ENCODE results near the gene FBN1.

FBN1 gene

GRCh38 chr15:48634893-48635292 is 10.6 kb downstream of the FBN1 start:
- no peak overlapping the region for H3K9ac ChIP-seq (ENCODE audit: low read depth, low read length)
- no peaks in the 10 kb centered on the region for H3K27me3 ChIP-seq (ENCODE audit: control insufficient read depth, insufficient read depth, low read length)
- no peak overlapping the region for H3K4me3 ChIP-seq (ENCODE audit: low read length)
- H3K4me2 ChIP-seq (ENCODE audit: low read length), result peak overlapping the region; percentile 12
- H3K36me3 ChIP-seq (ENCODE audit: insufficient read depth, low read length), result peaks cover 43% of the 10 kb centered on the region
- H3K9me3 ChIP-seq (replicated peaks; ENCODE audit: low read length), result no peaks in the 10 kb centered on the region
- peaks cover 71% of the 10 kb centered on the region for H3K4me1 ChIP-seq (ENCODE audit: control insufficient read depth, insufficient read depth, low read length)

DNA sequence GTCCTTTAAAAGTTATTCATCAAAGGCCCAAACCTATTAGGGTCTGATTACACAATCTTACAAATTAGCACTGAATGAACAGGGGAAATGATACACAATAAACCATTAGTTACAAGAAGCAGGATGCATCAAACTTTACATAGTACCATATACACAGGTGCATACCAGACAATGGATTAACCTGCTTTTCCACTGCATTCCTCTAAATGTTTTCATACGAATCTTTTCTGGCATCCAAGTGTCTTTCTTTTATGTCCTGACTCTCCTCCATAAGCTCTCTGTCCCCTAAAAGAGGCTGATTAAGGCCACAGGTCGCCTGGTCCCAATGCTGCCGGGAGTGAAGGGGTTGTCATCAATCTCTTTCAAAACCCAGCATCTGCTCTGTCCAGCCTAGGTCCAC is 11.4 kb downstream of the FBN1 start:
- Histone ChIP-seq H3K4me2 (ENCODE audit: low read length) (no peak overlapping the region), H3K4me3 (ENCODE audit: low read length) (no peak overlapping the region), H3K27me3 (ENCODE audit: control insufficient read depth, insufficient read depth, low read length) (no peaks in the 10 kb centered on the region), H3K36me3 (ENCODE audit: insufficient read depth, low read length) (peaks cover 39% of the 10 kb centered on the region), H3K4me1 (ENCODE audit: control insufficient read depth, insufficient read depth, low read length) (peaks cover 68% of the 10 kb centered on the region), H3K9ac (ENCODE audit: low read depth, low read length) (no peak overlapping the region), H3K9me3 (replicated peaks; ENCODE audit: low read length) (no peaks in the 10 kb centered on the region)

- Histone ChIP-seq H3K4me2 (ENCODE audit: low read length) (peak overlapping the region; percentile 3), H3K9ac (ENCODE audit: low read depth, low read length) (peak overlapping the region; percentile 7), H3K4me1 (ENCODE audit: control insufficient read depth, insufficient read depth, low read length) (peaks cover 81% of the 10 kb centered on the region), H3K27me3 (ENCODE audit: control insufficient read depth, insufficient read depth, low read length) (no peaks in the 10 kb centered on the region), H3K9me3 (replicated peaks; ENCODE audit: low read length) (no peaks in the 10 kb centered on the region), H3K36me3 (ENCODE audit: insufficient read depth, low read length) (peaks cover 28% of the 10 kb centered on the region), H3K4me3 (ENCODE audit: low read length) (no peak overlapping the region)
These were observed 12.9 kb downstream of the FBN1 start for GRCh38 chr15:48632651-48633050.

DNA sequence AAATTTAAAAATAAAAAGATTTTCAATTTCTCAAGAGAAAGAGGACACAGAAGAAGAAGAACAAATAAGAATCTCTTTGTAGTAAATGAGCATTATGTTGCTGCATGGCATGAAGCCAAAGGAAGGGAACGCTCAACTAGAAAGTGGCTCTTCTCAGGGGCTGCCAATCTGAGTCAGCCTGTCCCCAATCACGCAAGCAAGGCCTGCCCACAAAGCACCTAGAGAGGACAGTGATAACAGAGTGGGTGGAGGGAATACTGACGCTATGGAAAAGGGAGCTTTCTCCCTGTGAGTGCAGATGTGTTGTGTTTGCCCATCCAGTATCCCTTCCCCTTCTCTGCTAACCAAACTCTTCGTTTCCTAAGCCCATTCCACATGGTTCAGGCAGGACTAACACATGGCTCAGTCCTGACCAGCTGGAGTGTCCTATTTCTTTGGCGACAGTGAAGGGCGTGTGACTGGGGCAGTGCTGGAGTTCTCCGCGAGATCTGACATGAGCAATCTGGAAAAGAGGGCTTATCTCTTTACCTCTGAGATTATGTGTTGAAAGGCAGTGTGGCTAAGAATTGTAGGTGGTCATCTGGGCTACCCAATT is 14.2 kb downstream of the FBN1 start:
- peak overlapping the region; percentile 5 for H3K4me2 ChIP-seq (ENCODE audit: low read length)
- no peaks in the 10 kb centered on the region for H3K9me3 ChIP-seq (replicated peaks; ENCODE audit: low read length)
- peaks cover 21% of the 10 kb centered on the region for H3K36me3 ChIP-seq (ENCODE audit: insufficient read depth, low read length)
- no peak overlapping the region for H3K4me3 ChIP-seq (ENCODE audit: low read length)
- H3K4me1 ChIP-seq (ENCODE audit: control insufficient read depth, insufficient read depth, low read length), result peaks cover 82% of the 10 kb centered on the region
- no peaks in the 10 kb centered on the region for H3K27me3 ChIP-seq (ENCODE audit: control insufficient read depth, insufficient read depth, low read length)
- no peak overlapping the region for H3K9ac ChIP-seq (ENCODE audit: low read depth, low read length)

GRCh38 chr15:48630245-48630644 is 15.3 kb downstream of the FBN1 start:
- H3K27me3 ChIP-seq (ENCODE audit: control insufficient read depth, insufficient read depth, low read length), result no peaks in the 10 kb centered on the region
- peaks cover 76% of the 10 kb centered on the region for H3K4me1 ChIP-seq (ENCODE audit: control insufficient read depth, insufficient read depth, low read length)
- H3K9ac ChIP-seq (ENCODE audit: low read depth, low read length), result no peak overlapping the region
- H3K4me2 ChIP-seq (ENCODE audit: low read length), result no peak overlapping the region
- no peaks in the 10 kb centered on the region for H3K9me3 ChIP-seq (replicated peaks; ENCODE audit: low read length)
- H3K4me3 ChIP-seq (ENCODE audit: low read length), result no peak overlapping the region
- peaks cover 24% of the 10 kb centered on the region for H3K36me3 ChIP-seq (ENCODE audit: insufficient read depth, low read length)

- peaks cover 33% of the 10 kb centered on the region for H3K36me3 ChIP-seq (ENCODE audit: insufficient read depth, low read length)
- no peaks in the 10 kb centered on the region for H3K9me3 ChIP-seq (replicated peaks; ENCODE audit: low read length)
- H3K4me3 ChIP-seq (ENCODE audit: low read length), result no peak overlapping the region
- H3K27me3 ChIP-seq (ENCODE audit: control insufficient read depth, insufficient read depth, low read length), result no peaks in the 10 kb centered on the region
- H3K9ac ChIP-seq (ENCODE audit: low read depth, low read length), result no peak overlapping the region
- no peak overlapping the region for H3K4me2 ChIP-seq (ENCODE audit: low read length)
- peaks cover 64% of the 10 kb centered on the region for H3K4me1 ChIP-seq (ENCODE audit: control insufficient read depth, insufficient read depth, low read length)
These were observed 16.7 kb downstream of the FBN1 start for GRCh38 chr15:48628832-48629231.

DNA sequence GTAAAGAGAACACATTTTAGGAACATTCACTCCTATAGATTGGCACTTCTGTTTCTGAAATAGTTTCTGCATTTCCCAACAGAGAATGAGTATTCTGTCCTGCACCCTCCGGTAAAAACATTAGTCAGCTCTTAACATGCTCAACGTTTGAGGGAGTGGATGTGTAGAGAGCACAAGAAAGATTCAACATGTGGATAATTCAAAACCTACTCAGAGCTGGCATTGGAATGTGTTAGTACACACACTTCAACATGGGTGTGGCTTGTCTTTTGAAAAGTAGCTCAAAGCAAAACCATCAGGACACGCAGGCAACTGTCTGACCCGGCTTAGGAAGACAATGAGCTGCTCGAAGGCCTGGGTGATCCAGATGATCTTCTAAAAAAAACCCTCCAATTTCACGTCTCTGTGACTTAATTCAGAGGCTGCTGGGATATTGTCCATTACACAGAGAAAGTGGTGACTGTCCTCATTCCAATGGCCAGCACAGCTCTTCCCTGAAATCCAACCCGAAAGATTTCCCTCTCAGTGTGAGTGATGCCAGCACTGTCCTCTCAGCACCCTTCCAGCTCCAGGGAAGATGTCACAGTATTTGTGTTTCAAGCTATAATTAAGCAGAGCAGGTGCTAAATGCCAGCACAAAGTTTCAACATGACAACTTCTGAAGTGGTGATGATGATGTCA is 18.1 kb downstream of the FBN1 start:
- no peaks in the 10 kb centered on the region for H3K27me3 ChIP-seq (ENCODE audit: control insufficient read depth, insufficient read depth, low read length)
- H3K4me1 ChIP-seq (ENCODE audit: control insufficient read depth, insufficient read depth, low read length), result peaks cover 51% of the 10 kb centered on the region
- peaks cover 36% of the 10 kb centered on the region for H3K36me3 ChIP-seq (ENCODE audit: insufficient read depth, low read length)
- peak overlapping the region; percentile 45 for H3K9ac ChIP-seq (ENCODE audit: low read depth, low read length)
- peak overlapping the region; percentile 59 for H3K4me2 ChIP-seq (ENCODE audit: low read length)
- peak overlapping the region; percentile 16 for H3K4me3 ChIP-seq (ENCODE audit: low read length)
- H3K9me3 ChIP-seq (replicated peaks; ENCODE audit: low read length), result no peaks in the 10 kb centered on the region

DNA sequence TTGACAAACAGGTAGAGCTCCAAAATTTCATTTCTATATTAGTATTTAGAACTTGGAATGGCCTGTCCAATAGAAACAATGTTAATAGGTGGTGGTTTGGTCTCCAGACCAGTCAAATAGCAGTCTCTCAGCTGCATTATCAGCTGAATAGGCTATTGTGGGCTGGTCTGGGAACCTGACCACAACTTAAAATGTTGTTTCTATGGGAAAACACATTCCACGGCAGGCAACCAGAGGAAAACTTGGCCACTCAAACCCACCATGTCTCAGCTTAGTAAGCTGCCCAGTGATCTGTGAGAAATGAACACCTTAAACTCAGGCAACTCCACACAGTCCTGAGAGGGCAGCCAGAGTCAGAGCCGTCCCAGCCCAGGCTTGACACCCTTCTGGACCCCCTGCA is 20.4 kb downstream of the FBN1 start:
- Histone ChIP-seq H3K4me3 (ENCODE audit: low read length) (no peak overlapping the region), H3K4me1 (ENCODE audit: control insufficient read depth, insufficient read depth, low read length) (peaks cover 42% of the 10 kb centered on the region), H3K9me3 (replicated peaks; ENCODE audit: low read length) (no peaks in the 10 kb centered on the region), H3K4me2 (ENCODE audit: low read length) (no peak overlapping the region), H3K27me3 (ENCODE audit: control insufficient read depth, insufficient read depth, low read length) (no peaks in the 10 kb centered on the region), H3K36me3 (ENCODE audit: insufficient read depth, low read length) (peaks cover 35% of the 10 kb centered on the region), H3K9ac (ENCODE audit: low read depth, low read length) (no peak overlapping the region)

GRCh38 chr15:48624700-48625099 is 20.8 kb downstream of the FBN1 start:
- H3K27me3 ChIP-seq (ENCODE audit: control insufficient read depth, insufficient read depth, low read length), result no peaks in the 10 kb centered on the region
- no peak overlapping the region for H3K4me3 ChIP-seq (ENCODE audit: low read length)
- no peak overlapping the region for H3K9ac ChIP-seq (ENCODE audit: low read depth, low read length)
- H3K4me2 ChIP-seq (ENCODE audit: low read length), result no peak overlapping the region
- H3K9me3 ChIP-seq (replicated peaks; ENCODE audit: low read length), result no peaks in the 10 kb centered on the region
- peaks cover 38% of the 10 kb centered on the region for H3K4me1 ChIP-seq (ENCODE audit: control insufficient read depth, insufficient read depth, low read length)
- peaks cover 35% of the 10 kb centered on the region for H3K36me3 ChIP-seq (ENCODE audit: insufficient read depth, low read length)

DNA sequence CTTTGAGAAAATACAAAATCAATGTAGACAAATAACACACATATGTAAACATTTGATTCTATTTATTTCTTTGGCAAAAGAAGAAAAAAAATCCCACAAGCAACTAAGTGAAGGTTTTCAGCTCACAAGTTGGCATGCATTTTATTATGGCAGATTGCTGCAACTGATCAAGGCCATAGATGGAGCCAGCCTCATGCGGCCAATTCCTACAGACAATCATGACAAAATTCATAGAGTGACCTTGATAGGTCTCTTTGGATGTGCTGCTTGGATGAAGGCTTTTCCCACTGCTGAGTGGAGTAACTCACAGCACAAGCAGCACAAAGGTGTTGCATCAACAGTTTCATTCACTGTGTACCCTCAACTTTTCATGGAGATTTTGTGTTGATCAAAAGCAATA is 22.1 kb downstream of the FBN1 start:
- Histone ChIP-seq H3K4me2 (ENCODE audit: low read length) (no peak overlapping the region), H3K36me3 (ENCODE audit: insufficient read depth, low read length) (peaks cover 42% of the 10 kb centered on the region), H3K4me3 (ENCODE audit: low read length) (no peak overlapping the region), H3K9ac (ENCODE audit: low read depth, low read length) (no peak overlapping the region), H3K27me3 (ENCODE audit: control insufficient read depth, insufficient read depth, low read length) (no peaks in the 10 kb centered on the region), H3K9me3 (replicated peaks; ENCODE audit: low read length) (no peaks in the 10 kb centered on the region), H3K4me1 (ENCODE audit: control insufficient read depth, insufficient read depth, low read length) (peaks cover 33% of the 10 kb centered on the region)

GRCh38 chr15:48622237-48622636 is 23.3 kb downstream of the FBN1 start:
- Histone ChIP-seq H3K36me3 (ENCODE audit: insufficient read depth, low read length) (peaks cover 47% of the 10 kb centered on the region), H3K27me3 (ENCODE audit: control insufficient read depth, insufficient read depth, low read length) (no peaks in the 10 kb centered on the region), H3K4me3 (ENCODE audit: low read length) (no peak overlapping the region), H3K4me2 (ENCODE audit: low read length) (no peak overlapping the region), H3K9ac (ENCODE audit: low read depth, low read length) (no peak overlapping the region), H3K4me1 (ENCODE audit: control insufficient read depth, insufficient read depth, low read length) (peaks cover 33% of the 10 kb centered on the region), H3K9me3 (replicated peaks; ENCODE audit: low read length) (no peaks in the 10 kb centered on the region)

DNA sequence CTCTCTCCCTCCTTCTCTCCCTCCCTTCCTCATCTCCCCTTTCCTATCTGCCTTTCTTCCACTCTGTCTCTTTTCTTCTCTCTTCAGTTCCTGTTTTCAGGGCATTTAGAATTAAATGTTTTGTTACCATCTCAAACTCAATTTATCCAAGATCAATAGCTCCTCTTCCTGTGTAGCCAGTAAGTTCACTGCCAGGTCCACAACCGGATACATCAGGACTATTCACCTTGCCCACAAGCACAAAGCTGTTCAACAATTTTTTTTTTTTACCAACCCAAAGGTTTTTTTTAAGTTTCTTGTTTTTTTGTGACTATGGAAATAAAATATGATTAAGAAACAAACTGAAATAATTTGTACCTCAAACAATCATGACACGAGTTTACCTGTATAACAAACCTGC is 26.1 kb downstream of the FBN1 start:
- Histone ChIP-seq H3K36me3 (ENCODE audit: insufficient read depth, low read length) (peaks cover 41% of the 10 kb centered on the region), H3K27me3 (ENCODE audit: control insufficient read depth, insufficient read depth, low read length) (no peaks in the 10 kb centered on the region), H3K4me1 (ENCODE audit: control insufficient read depth, insufficient read depth, low read length) (peaks cover 20% of the 10 kb centered on the region), H3K9me3 (replicated peaks; ENCODE audit: low read length) (no peaks in the 10 kb centered on the region), H3K4me3 (ENCODE audit: low read length) (no peak overlapping the region), H3K4me2 (ENCODE audit: low read length) (no peak overlapping the region), H3K9ac (ENCODE audit: low read depth, low read length) (no peak overlapping the region)
